Neural cell (in vitro differentiated cells): Measurements from ENCODE around the gene C17orf58.
"Not testable (repeated sequence)": the region's sequence is repeated elsewhere in the genome, so short reads cannot be mapped to it uniquely, and the experiment has no call there.

Experiments used
- EP300 ChIP-seq: fragments of 450-650 bp; conservative IDR thresholded peaks from 2 replicates; pipeline ENCODE4 v1.6.1; 2014; ENCODE audit warnings: antibody characterized with exemption, mild to moderate bottlenecking, moderate library complexity; ENCODE audit not compliant: poor library complexity, severe bottlenecking
- EZH2 ChIP-seq: fragments of 200-600, 300-800 bp; shearing (Covaris generic), sonication (generic); IDR thresholded peaks from 2 replicates; pipeline ENCODE4 v1.6.1; 2014; ENCODE audit warnings: antibody characterized with exemption, low read length, borderline replicate concordance, mild to moderate bottlenecking; ENCODE audit not compliant: insufficient read depth, poor library complexity, severe bottlenecking
- MXI1 ChIP-seq: fragments of 450-650 bp; conservative IDR thresholded peaks from 2 replicates; pipeline ENCODE4 v1.6.1; 2014; ENCODE audit warnings: antibody characterized with exemption, mild to moderate bottlenecking; ENCODE audit not compliant: poor library complexity, severe bottlenecking
- POLR2AphosphoS5 ChIP-seq: IDR thresholded peaks from 2 replicates; pipeline ENCODE4 v1.6.1; 2012
- RAD21 ChIP-seq: fragments of 450-650 bp; conservative IDR thresholded peaks from 2 replicates; pipeline ENCODE4 v1.6.1; 2014; ENCODE audit warnings: antibody characterized with exemption, mild to moderate bottlenecking, moderate library complexity
- TAF1 ChIP-seq: IDR thresholded peaks from 2 replicates; pipeline ENCODE4 v1.6.1; 2012; ENCODE audit warnings: low read depth
- TF ChIP-seq, protein P1 (sequence below): fragments of 450-650 bp; IDR thresholded peaks from 2 replicates; pipeline ENCODE4 v1.5.1; 2014; ENCODE audit warnings: antibody characterized with exemption, mild to moderate bottlenecking, moderate library complexity; ENCODE audit not compliant: poor library complexity, severe bottlenecking

- TF ChIP-seq, protein P1, sequence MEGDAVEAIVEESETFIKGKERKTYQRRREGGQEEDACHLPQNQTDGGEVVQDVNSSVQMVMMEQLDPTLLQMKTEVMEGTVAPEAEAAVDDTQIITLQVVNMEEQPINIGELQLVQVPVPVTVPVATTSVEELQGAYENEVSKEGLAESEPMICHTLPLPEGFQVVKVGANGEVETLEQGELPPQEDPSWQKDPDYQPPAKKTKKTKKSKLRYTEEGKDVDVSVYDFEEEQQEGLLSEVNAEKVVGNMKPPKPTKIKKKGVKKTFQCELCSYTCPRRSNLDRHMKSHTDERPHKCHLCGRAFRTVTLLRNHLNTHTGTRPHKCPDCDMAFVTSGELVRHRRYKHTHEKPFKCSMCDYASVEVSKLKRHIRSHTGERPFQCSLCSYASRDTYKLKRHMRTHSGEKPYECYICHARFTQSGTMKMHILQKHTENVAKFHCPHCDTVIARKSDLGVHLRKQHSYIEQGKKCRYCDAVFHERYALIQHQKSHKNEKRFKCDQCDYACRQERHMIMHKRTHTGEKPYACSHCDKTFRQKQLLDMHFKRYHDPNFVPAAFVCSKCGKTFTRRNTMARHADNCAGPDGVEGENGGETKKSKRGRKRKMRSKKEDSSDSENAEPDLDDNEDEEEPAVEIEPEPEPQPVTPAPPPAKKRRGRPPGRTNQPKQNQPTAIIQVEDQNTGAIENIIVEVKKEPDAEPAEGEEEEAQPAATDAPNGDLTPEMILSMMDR, result not testable (repeated sequence)
- not testable (repeated sequence) for TF ChIP-seq EZH2, RAD21, TAF1, EP300, POLR2AphosphoS5, MXI1
Observed at GRCh38 chr17:67996301-67997171, at the start of gene C17orf58.
